CD14-positive monocyte (primary cell): ENCODE measurements around the gene PFDN5. TPM values are rescaled to one million over a fixed set of nuclear protein-coding genes. Genes with fewer than 3 reads are reported as not detected.

Source experiments
- DNase-seq, 3 donors: peaks; one replicate each; pipeline ENCODE4 v3.0.0-alpha.2; 2011 to 2022
- H2AFZ ChIP-seq: 2 replicates; pipeline ENCODE4 v1.6.0; 2012; ENCODE audit warnings: mild to moderate bottlenecking, low read depth, low read length, inconsistent platforms; ENCODE audit not compliant: insufficient read depth, poor library complexity, severe bottlenecking
- H3K27ac ChIP-seq, 2 donors: 1 replicate in 1 of 2; 2 replicates in 1 of 2; pipeline ENCODE4 v1.5.1; 2012 to 2013; ENCODE audit warnings: low read length in 2 of 2, control low read depth in 1 of 2, inconsistent platforms in 1 of 2, low read depth in 1 of 2, mild to moderate bottlenecking in 1 of 2
- H3K27me3 ChIP-seq, 2 donors: one replicate each; pipeline versions ENCODE4 v1.6.0 to v1.6.1; 2011 to 2013; ENCODE audit warnings: low read length in 2 of 2; ENCODE audit not compliant: control insufficient read depth in 2 of 2, insufficient read depth in 2 of 2
- H3K36me3 ChIP-seq, 2 donors: replicated peaks in 1 of 2; 1 replicate in 1 of 2; 2 replicates in 1 of 2; pipeline versions ENCODE4 v1.5.1 to v1.6.1; 2012 to 2013; ENCODE audit warnings: low read length in 2 of 2, control low read depth in 1 of 2, inconsistent platforms in 1 of 2, mild to moderate bottlenecking in 1 of 2; ENCODE audit not compliant: insufficient read depth in 2 of 2, control insufficient read depth in 1 of 2
- H3K4me1 ChIP-seq, 2 donors: 1 replicate in 1 of 2; 2 replicates in 1 of 2; pipeline versions ENCODE4 v1.5.1 to v1.6.1; 2012 to 2013; ENCODE audit warnings: low read length in 2 of 2, control low read depth in 1 of 2, inconsistent platforms in 1 of 2, mild to moderate bottlenecking in 1 of 2, moderate library complexity in 1 of 2; ENCODE audit not compliant: insufficient read depth in 2 of 2, control insufficient read depth in 1 of 2
- H3K4me2 ChIP-seq: replicated peaks from 2 replicates; pipeline ENCODE3; 2012; ENCODE audit warnings: low read length, moderate library complexity, mild to moderate bottlenecking; ENCODE audit not compliant: poor library complexity, severe bottlenecking; ENCODE audit errors: extremely low read depth
- H3K4me3 ChIP-seq, 3 experiments: fragments of 200-600 bp in 1 of 3; sonication (generic) in 1 of 3; replicated peaks in 1 of 3; 1 replicate in 2 of 3; 2 replicates in 1 of 3; pipeline ENCODE4 v1.5.1; 2011 to 2013; ENCODE audit warnings: low read length in 3 of 3, mild to moderate bottlenecking in 3 of 3, control low read depth in 2 of 3, low read depth in 2 of 3, inconsistent platforms in 1 of 3, moderate library complexity in 1 of 3
- H3K79me2 ChIP-seq: 2 replicates; pipeline ENCODE4 v1.6.0; 2012; ENCODE audit warnings: mild to moderate bottlenecking, control low read depth, inconsistent platforms, low read length, moderate library complexity; ENCODE audit not compliant: insufficient read depth
- H3K9ac ChIP-seq: 2 replicates; pipeline ENCODE4 v1.6.0; 2017; ENCODE audit warnings: low read length, mild to moderate bottlenecking; ENCODE audit not compliant: insufficient read depth, poor library complexity, severe bottlenecking
- H3K9me3 ChIP-seq, 2 donors: replicated peaks in 1 of 2; 1 replicate in 1 of 2; 2 replicates in 1 of 2; pipeline versions ENCODE4 v1.5.1 to v1.6.1; 2012 to 2013; ENCODE audit warnings: low read length in 2 of 2, control low read depth in 1 of 2; ENCODE audit not compliant: control insufficient read depth in 1 of 2, insufficient read depth in 1 of 2
- H4K20me1 ChIP-seq: 2 replicates; pipeline ENCODE4 v1.6.0; 2012; ENCODE audit warnings: mild to moderate bottlenecking, low read length, control low read depth, moderate library complexity; ENCODE audit not compliant: insufficient read depth
- H3K27ac Mint-ChIP-seq, 7 donors: one replicate each; pipeline ENCODE4 v1.8.0; 2020; ENCODE audit warnings: mild to moderate bottlenecking in 7 of 7, mixed read lengths in 7 of 7, moderate library complexity in 6 of 7, inconsistent platforms in 2 of 7
- H3K27me3 Mint-ChIP-seq, 3 donors: one replicate each; pipeline ENCODE4 v1.8.0; 2021 to 2022; ENCODE audit warnings: low read depth in 3 of 3, mild to moderate bottlenecking in 3 of 3, mixed read lengths in 3 of 3, moderate library complexity in 3 of 3, inconsistent platforms in 1 of 3
- H3K36me3 Mint-ChIP-seq, 2 donors: one replicate each; pipeline ENCODE4 v1.8.0; 2020; ENCODE audit warnings: mixed read lengths in 2 of 2, inconsistent platforms in 1 of 2, mild to moderate bottlenecking in 1 of 2
- H3K4me1 Mint-ChIP-seq: one replicate; pipeline ENCODE4 v1.8.0; 2020; ENCODE audit warnings: mild to moderate bottlenecking, mixed read lengths
- H3K4me3 Mint-ChIP-seq, 2 donors: one replicate each; pipeline ENCODE4 v1.8.0; 2020; ENCODE audit warnings: mild to moderate bottlenecking in 2 of 2, mixed read lengths in 2 of 2, moderate library complexity in 1 of 2
- H3K9me3 Mint-ChIP-seq, 7 donors: one replicate each; pipeline ENCODE4 v1.8.0; 2020 to 2022; ENCODE audit warnings: mixed read lengths in 7 of 7, mild to moderate bottlenecking in 6 of 7, moderate library complexity in 6 of 7, inconsistent platforms in 2 of 7
- WGBS: methylation state at CpG from one replicate; pipeline ENCODE4 v1.1.5; 2013; ENCODE audit warnings: missing lambda C conversion rate; ENCODE audit not compliant: insufficient coverage; 5-methylcytosine and 5-hydroxymethylcytosine counted together
- intact Hi-C, 2 donors: fragments of 100-400 bp; cut with micrococcal nuclease; formaldehyde crosslinking; loops; one replicate each; pipeline versions ENCODE4 v1.15.0 to v1.15.1; 2023
- polyA plus RNA-seq, 3 donors: library from polyadenylated mRNA; depleted of rRNA in 1 of 3; unstranded in 2 of 3; stranded (reverse) in 1 of 3; fragments of 300-500 nt in 2 of 3; fragments of >200 nt in 1 of 3; fragmentation: Illumina TruSeq in 2 of 3; gene quantifications; 1 replicate in 2 of 3; 2 replicates in 1 of 3; pipeline ENCODE4 v1.2.3, GENCODE V29; 2012 to 2021
- TF ChIP-seq, protein P1 (sequence below): fragments of 200-600 bp; IDR thresholded peaks from one replicate; pipeline ENCODE4 v1.8.0; 2022; ENCODE audit warnings: antibody characterized with exemption, mild to moderate bottlenecking

Gene PFDN5
- polyA plus RNA-seq, 3 donors: 1,474 to 2,196 (median 1,751) TPM

- H3K4me3 ChIP-seq: peak overlapping the region; percentile 43 to 85 (median 56)
- H3K36me3 ChIP-seq: no peaks in the 10 kb centered on the region
- WGBS: under 1% methylated on average over 38 of the region's 50 CpGs
- H3K4me2 ChIP-seq: peak overlapping the region; percentile 94
- intact Hi-C loops: loop anchor here (2.0 to 10.0 kb wide), 3 partner anchors 19 to 111 kb away; no protein-coding TSS in a partner anchor
- peaks cover 0 to 4% of the 10 kb centered on the region in 2 donors for H3K9me3 ChIP-seq
- peaks cover 0 to 6% (median 0%) of the 10 kb centered on the region in 7 donors for H3K9me3 Mint-ChIP-seq
- H3K27me3 ChIP-seq: peaks cover 14 to 22% of the 10 kb centered on the region in 2 donors
- H3K4me3 Mint-ChIP-seq: peak overlapping the region; percentile 91 to 97
- peaks cover under 1% of the 10 kb centered on the region for H3K79me2 ChIP-seq
- TF ChIP-seq, protein P1, sequence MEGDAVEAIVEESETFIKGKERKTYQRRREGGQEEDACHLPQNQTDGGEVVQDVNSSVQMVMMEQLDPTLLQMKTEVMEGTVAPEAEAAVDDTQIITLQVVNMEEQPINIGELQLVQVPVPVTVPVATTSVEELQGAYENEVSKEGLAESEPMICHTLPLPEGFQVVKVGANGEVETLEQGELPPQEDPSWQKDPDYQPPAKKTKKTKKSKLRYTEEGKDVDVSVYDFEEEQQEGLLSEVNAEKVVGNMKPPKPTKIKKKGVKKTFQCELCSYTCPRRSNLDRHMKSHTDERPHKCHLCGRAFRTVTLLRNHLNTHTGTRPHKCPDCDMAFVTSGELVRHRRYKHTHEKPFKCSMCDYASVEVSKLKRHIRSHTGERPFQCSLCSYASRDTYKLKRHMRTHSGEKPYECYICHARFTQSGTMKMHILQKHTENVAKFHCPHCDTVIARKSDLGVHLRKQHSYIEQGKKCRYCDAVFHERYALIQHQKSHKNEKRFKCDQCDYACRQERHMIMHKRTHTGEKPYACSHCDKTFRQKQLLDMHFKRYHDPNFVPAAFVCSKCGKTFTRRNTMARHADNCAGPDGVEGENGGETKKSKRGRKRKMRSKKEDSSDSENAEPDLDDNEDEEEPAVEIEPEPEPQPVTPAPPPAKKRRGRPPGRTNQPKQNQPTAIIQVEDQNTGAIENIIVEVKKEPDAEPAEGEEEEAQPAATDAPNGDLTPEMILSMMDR: no peak
- peaks cover 29% of the 10 kb centered on the region for H3K4me1 Mint-ChIP-seq
- peak overlapping the region; percentile 93 for H2AFZ ChIP-seq
- DNase-seq: no peak
- peak overlapping the region; percentile 68 for H3K9ac ChIP-seq
- peaks cover 22 to 33% (median 31%) of the 10 kb centered on the region in 3 donors for H3K27me3 Mint-ChIP-seq
- H3K4me1 ChIP-seq: peaks cover 32 to 37% of the 10 kb centered on the region in 2 donors
- no peaks in the 10 kb centered on the region for H4K20me1 ChIP-seq
- H3K27ac Mint-ChIP-seq: peak overlapping the region in 1 of 7 donors; percentile 46
- peak overlapping the region in 1 of 2 donors; percentile 78 for H3K27ac ChIP-seq
- H3K36me3 Mint-ChIP-seq: no peaks in the 10 kb centered on the region
Observed at GRCh38 chr12:53325511-53326061, 30.2 kb downstream of the PFDN5 start.

- Histone ChIP-seq H4K20me1 (no peaks in the 10 kb centered on the region), H3K79me2 (no peaks in the 10 kb centered on the region), H3K36me3 (no peaks in the 10 kb centered on the region), H3K27me3 (peaks cover 14 to 22% of the 10 kb centered on the region in 2 donors), H3K9me3 (peaks cover 0 to 4% of the 10 kb centered on the region in 2 donors), H3K27ac (no peak overlapping the region), H2AFZ (no peak overlapping the region), H3K9ac (no peak overlapping the region), H3K4me1 (peaks cover 26 to 30% of the 10 kb centered on the region in 2 donors), H3K4me3 (peak overlapping the region in 1 of 3 experiments; percentile 85), H3K4me2 (peak overlapping the region; percentile 94)
- intact Hi-C loops: loop anchor here in 1 of 2 donors (10.0 kb wide), 1 partner anchor 112 kb away; no protein-coding TSS in a partner anchor
- no peak for DNase-seq
- Mint-ChIP-seq H3K36me3 (no peaks in the 10 kb centered on the region), H3K9me3 (peaks cover 0 to 6% (median 0%) of the 10 kb centered on the region in 7 donors), H3K4me3 (peak overlapping the region; percentile 70 to 90), H3K4me1 (peaks cover 21% of the 10 kb centered on the region), H3K27me3 (peaks cover 22 to 35% (median 33%) of the 10 kb centered on the region in 3 donors), H3K27ac (peak overlapping the region in 1 of 7 donors; percentile 25)
- 64% methylated on average over 6 of the region's 8 CpGs for WGBS
- TF ChIP-seq, protein P1: no peak
Observed at GRCh38 chr12:53326460-53327185, 31.3 kb downstream of the PFDN5 start.
